MM.1S (cell line): ENCODE measurements around the gene ARL5C.

Experiments
- DNase-seq: peaks from one replicate; pipeline ENCODE4 v3.0.0-alpha.2; 2015
- H2AFZ ChIP-seq: fragments of 300-600 bp; sonication (generic); 2 replicates; pipeline ENCODE4 v1.6.0; 2016; ENCODE audit warnings: antibody characterized with exemption, low read length
- H3F3A ChIP-seq: fragments of 300-600 bp; sonication (generic); 2 replicates; pipeline ENCODE4 v1.6.1; 2016; ENCODE audit warnings: mild to moderate bottlenecking, antibody characterized with exemption, low read length, moderate library complexity, mixed read lengths; ENCODE audit not compliant: insufficient read depth
- H3K27ac ChIP-seq: fragments of 300-600 bp; sonication (generic); 2 replicates; pipeline ENCODE4 v1.5.1; 2016; ENCODE audit warnings: mild to moderate bottlenecking, low read length
- H3K27me3 ChIP-seq: fragments of 300-600 bp; sonication (generic); replicated peaks from 2 replicates; pipeline ENCODE4 v1.6.0; 2016; ENCODE audit warnings: low read length; ENCODE audit not compliant: insufficient read depth
- H3K36me3 ChIP-seq: fragments of 300-600 bp; sonication (generic); replicated peaks from 2 replicates; pipeline ENCODE4 v1.6.1; 2016; ENCODE audit warnings: mild to moderate bottlenecking, low read length, mixed read lengths; ENCODE audit not compliant: insufficient read depth
- H3K4me1 ChIP-seq: fragments of 300-600 bp; sonication (generic); 2 replicates; pipeline ENCODE4 v1.6.1; 2016; ENCODE audit warnings: low read length, mixed read lengths
- H3K4me2 ChIP-seq: fragments of 300-600 bp; sonication (generic); 2 replicates; pipeline ENCODE4 v1.6.0; 2016; ENCODE audit warnings: low read depth, low read length
- H3K4me3 ChIP-seq: fragments of 300-600 bp; sonication (generic); 2 replicates; pipeline ENCODE4 v1.5.1; 2016; ENCODE audit warnings: low read length, mixed read lengths
- H3K79me2 ChIP-seq: fragments of 300-600 bp; sonication (generic); 2 replicates; pipeline ENCODE4 v1.6.1; 2016; ENCODE audit warnings: mixed run types, low read length, mixed read lengths
- H3K9ac ChIP-seq: fragments of 300-600 bp; sonication (generic); 2 replicates; pipeline ENCODE4 v1.6.1; 2016; ENCODE audit warnings: low read length, mixed read lengths
- H3K9me2 ChIP-seq: fragments of 300-600 bp; sonication (generic); replicated peaks from 2 replicates; pipeline ENCODE4 v1.6.1; 2016; ENCODE audit warnings: mild to moderate bottlenecking, low read length, mixed read lengths; ENCODE audit not compliant: insufficient read depth
- H3K9me3 ChIP-seq: fragments of 300-600 bp; sonication (generic); replicated peaks from 2 replicates; pipeline ENCODE4 v1.6.1; 2016; ENCODE audit warnings: mild to moderate bottlenecking, low read length, mixed read lengths; ENCODE audit not compliant: insufficient read depth
- H4K20me1 ChIP-seq: fragments of 300-600 bp; sonication (generic); 2 replicates; pipeline ENCODE4 v1.6.1; 2016; ENCODE audit warnings: mild to moderate bottlenecking, low read length, moderate library complexity, mixed read lengths; ENCODE audit not compliant: insufficient read depth
- CTCF ChIP-seq: fragments of 300-600 bp; sonication (generic); IDR thresholded peaks from 2 replicates; pipeline ENCODE4 v1.5.1; 2016; ENCODE audit warnings: antibody characterized with exemption, low read length, mixed read lengths
- EZH2 ChIP-seq: fragments of 300-600 bp; sonication (generic); optimal IDR thresholded peaks from 2 replicates; pipeline ENCODE3; 2017; ENCODE audit warnings: low read depth, mild to moderate bottlenecking, antibody characterized with exemption, low read length, mixed read lengths
- EZH2phosphoT487 ChIP-seq: fragments of 300-600 bp; sonication (generic); IDR thresholded peaks from 2 replicates; pipeline ENCODE4 v1.6.1; 2018; ENCODE audit warnings: antibody characterized with exemption, low read length

Gene ARL5C

GRCh38 chr17:39208893-39209292 lies 42.9 kb upstream of the ARL5C start:
- Histone ChIP-seq H3K9ac (no peak overlapping the region), H2AFZ (peak overlapping the region; percentile 85), H3K9me2 (no peaks in the 10 kb centered on the region), H3K4me2 (peak overlapping the region; percentile 76; the same call in 1 of the 2 replicates), H4K20me1 (peaks cover 8% of the 10 kb centered on the region; the same call in 1 of the 2 replicates), H3K4me3 (no peak overlapping the region), H3K9me3 (no peaks in the 10 kb centered on the region), H3K27ac (no peak overlapping the region), H3F3A (peaks cover 25% of the 10 kb centered on the region), H3K36me3 (0 out of 2 replicates have a peak, but pooled peaks cover 2% of the 10 kb centered on the region), H3K79me2 (no peaks in the 10 kb centered on the region), H3K27me3 (no peaks in the 10 kb centered on the region; the same call in 1 of the 2 replicates), H3K4me1 (peaks cover 17% of the 10 kb centered on the region)
- peak; percentile 91 for DNase-seq
- TF ChIP-seq EZH2phosphoT487 (no peak), EZH2 (no peak), CTCF (no peak)

DNA sequence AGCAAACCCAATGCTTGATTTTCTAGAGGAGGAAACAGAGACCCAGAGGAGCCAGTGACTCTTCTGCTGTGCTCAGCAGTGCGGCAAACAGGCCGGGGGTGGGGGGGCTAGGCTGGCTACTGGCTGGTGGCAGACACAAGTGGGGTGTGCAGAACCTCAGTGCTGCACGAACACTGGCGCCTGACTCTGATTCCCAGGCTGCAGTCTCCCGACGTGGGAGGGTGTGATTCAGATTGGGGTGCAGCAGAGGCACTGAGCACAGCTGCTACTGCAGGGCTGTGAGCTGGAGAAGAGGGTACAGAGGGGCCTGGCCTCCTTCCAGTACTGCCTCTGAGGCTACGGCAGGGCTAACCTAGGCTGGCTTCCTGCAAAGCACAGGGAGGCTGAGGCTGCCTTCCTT lies 42.2 kb upstream of the ARL5C start:
- no peak overlapping the region for H3K4me2 ChIP-seq
- peaks cover 17% of the 10 kb centered on the region for H3K4me1 ChIP-seq
- no peaks in the 10 kb centered on the region; the same call in 1 of the 2 replicates for H3K27me3 ChIP-seq
- H3K4me3 ChIP-seq: no peak overlapping the region
- H3K27ac ChIP-seq: no peak overlapping the region
- no peak overlapping the region for H3K9ac ChIP-seq
- H3K36me3 ChIP-seq: 0 out of 2 replicates have a peak, but pooled peaks cover 8% of the 10 kb centered on the region
- H3K9me2 ChIP-seq: no peaks in the 10 kb centered on the region
- no peak for DNase-seq
- H4K20me1 ChIP-seq: peaks cover 11% of the 10 kb centered on the region; the same call in 1 of the 2 replicates
- H3F3A ChIP-seq: peaks cover 31% of the 10 kb centered on the region
- no peaks in the 10 kb centered on the region for H3K79me2 ChIP-seq
- H3K9me3 ChIP-seq: no peaks in the 10 kb centered on the region
- no peak overlapping the region; the same call in 1 of the 2 replicates for H2AFZ ChIP-seq
- TF ChIP-seq CTCF (no peak), EZH2 (no peak), EZH2phosphoT487 (no peak)

- no peak for TF ChIP-seq EZH2
- no peak for TF ChIP-seq EZH2phosphoT487
- no peak for TF ChIP-seq CTCF
- H2AFZ ChIP-seq: no peak overlapping the region
- peaks cover 22% of the 10 kb centered on the region for H3K4me1 ChIP-seq
- no peak overlapping the region for H3K4me3 ChIP-seq
- H3K36me3 ChIP-seq: peaks cover 19% of the 10 kb centered on the region
- H3K79me2 ChIP-seq: peaks cover 28% of the 10 kb centered on the region
- no peak overlapping the region for H3K4me2 ChIP-seq
- H3F3A ChIP-seq: peaks cover 56% of the 10 kb centered on the region
- no peaks in the 10 kb centered on the region for H3K27me3 ChIP-seq
- H3K9me3 ChIP-seq: no peaks in the 10 kb centered on the region
- peaks cover 11% of the 10 kb centered on the region for H4K20me1 ChIP-seq
- DNase-seq: no peak
- no peak overlapping the region for H3K27ac ChIP-seq
- no peak overlapping the region for H3K9ac ChIP-seq
- H3K9me2 ChIP-seq: no peaks in the 10 kb centered on the region
These were observed 39.2 kb upstream of the ARL5C start for GRCh38 chr17:39205112-39205526.
